Ectodermal cell (in vitro differentiated cells): ENCODE results near the gene MAS1L.

Experiments
- H3K27ac ChIP-seq: 2 replicates; pipeline ENCODE4 v1.7.0; 2013; ENCODE audit warnings: mild to moderate bottlenecking, low read depth, low read length; ENCODE audit not compliant: insufficient read depth, poor library complexity, severe bottlenecking
- H3K27me3 ChIP-seq: 2 replicates; pipeline ENCODE4 v1.7.0; 2013; ENCODE audit warnings: mild to moderate bottlenecking, low read length; ENCODE audit not compliant: insufficient read depth, control insufficient read depth, poor library complexity, severe bottlenecking
- H3K36me3 ChIP-seq: one replicate; pipeline ENCODE4 v1.7.0; 2013; ENCODE audit warnings: low read length; ENCODE audit not compliant: control insufficient read depth, insufficient read depth
- H3K4me1 ChIP-seq: one replicate; pipeline ENCODE4 v1.7.0; 2013; ENCODE audit warnings: low read length; ENCODE audit not compliant: control insufficient read depth, insufficient read depth
- H3K4me3 ChIP-seq: 2 replicates; pipeline ENCODE4 v1.7.0; 2013; ENCODE audit warnings: low read depth, low read length, control low read depth; ENCODE audit not compliant: insufficient read depth
- H3K9me3 ChIP-seq: 2 replicates; pipeline ENCODE4 v1.7.0; 2013; ENCODE audit warnings: mild to moderate bottlenecking, low read length, moderate library complexity; ENCODE audit not compliant: control insufficient read depth
- WGBS, 2 experiments: methylation state at CpG; one replicate each; pipeline ENCODE4 v1.1.7; 2013; ENCODE audit warnings: missing lambda C conversion rate in 2 of 2; 5-methylcytosine and 5-hydroxymethylcytosine counted together

Gene MAS1L

DNA sequence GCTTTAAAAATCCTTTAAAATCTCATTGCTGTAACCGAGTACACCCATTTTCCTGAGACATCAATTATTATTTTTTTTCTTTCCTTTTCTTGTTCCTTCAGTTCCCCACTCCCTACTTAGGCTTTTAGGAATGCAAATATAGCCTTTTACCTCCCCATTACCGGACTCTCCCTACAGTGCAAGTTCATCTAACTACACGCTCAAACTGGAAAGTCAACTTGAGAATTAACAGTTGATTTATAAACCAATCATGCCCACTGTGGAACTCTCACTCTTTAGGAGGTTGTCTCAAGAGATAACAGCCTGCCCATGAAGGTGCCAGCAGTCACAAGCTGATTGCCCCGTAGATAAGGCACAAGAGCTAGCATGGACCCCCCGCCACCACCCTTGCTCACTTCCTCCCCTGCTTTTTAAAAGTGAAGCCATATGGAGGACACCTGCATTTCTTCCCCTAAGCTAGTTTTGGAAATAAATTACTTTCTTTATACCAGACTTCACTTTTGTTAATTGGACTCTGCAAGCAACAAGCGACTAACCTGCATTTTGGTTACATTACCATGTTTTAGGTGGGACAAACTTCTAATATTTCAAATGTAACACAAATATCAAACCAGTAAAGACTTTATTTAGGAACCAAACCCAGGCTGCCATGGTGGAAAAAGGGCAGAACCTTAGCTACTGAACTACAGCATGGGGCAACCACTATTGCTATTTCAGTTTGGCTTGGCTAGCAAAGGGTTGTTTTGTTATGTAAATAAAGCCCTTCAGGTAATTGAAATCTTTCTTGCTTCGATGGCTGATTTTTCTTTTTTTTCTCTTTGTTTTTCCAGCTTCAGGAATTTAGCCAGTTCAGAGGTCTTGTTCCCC, 36.9 kb upstream of the MAS1L start:
- 85 to 88% methylated on average over 7 of the region's 7 CpGs for WGBS, 2 experiments
- no peaks in the 10 kb centered on the region for H3K27me3 ChIP-seq
- no peaks in the 10 kb centered on the region for H3K36me3 ChIP-seq
- H3K4me1 ChIP-seq, result no peaks in the 10 kb centered on the region
- H3K9me3 ChIP-seq, result no peaks in the 10 kb centered on the region
- H3K4me3 ChIP-seq, result no peak overlapping the region
- H3K27ac ChIP-seq, result no peak overlapping the region

GRCh38 chr6:29524044-29524443, 36.3 kb upstream of the MAS1L start:
- no peaks in the 10 kb centered on the region for H3K27me3 ChIP-seq
- 85 to 100% methylated on average over 1 to 2 of the region's 2 CpGs for WGBS, 2 experiments
- H3K9me3 ChIP-seq, result no peaks in the 10 kb centered on the region
- H3K4me3 ChIP-seq, result no peak overlapping the region
- no peaks in the 10 kb centered on the region for H3K36me3 ChIP-seq
- H3K27ac ChIP-seq, result no peak overlapping the region
- no peaks in the 10 kb centered on the region for H3K4me1 ChIP-seq

GRCh38 chr6:29522227-29522626, 34.5 kb upstream of the MAS1L start:
- Histone ChIP-seq H3K27me3 (no peaks in the 10 kb centered on the region), H3K4me1 (no peaks in the 10 kb centered on the region), H3K9me3 (no peaks in the 10 kb centered on the region), H3K36me3 (no peaks in the 10 kb centered on the region), H3K27ac (no peak overlapping the region), H3K4me3 (no peak overlapping the region)
- WGBS, 2 experiments, result 93 to 100% methylated on average over 2 of the region's 2 CpGs

- H3K27me3 ChIP-seq, result no peaks in the 10 kb centered on the region
- 66 to 68% methylated on average over 8 of the region's 8 CpGs for WGBS, 2 experiments
- no peaks in the 10 kb centered on the region for H3K4me1 ChIP-seq
- H3K27ac ChIP-seq, result no peak overlapping the region
- no peaks in the 10 kb centered on the region for H3K36me3 ChIP-seq
- H3K9me3 ChIP-seq, result no peaks in the 10 kb centered on the region
- no peak overlapping the region for H3K4me3 ChIP-seq
These were observed 33.4 kb upstream of the MAS1L start for GRCh38 chr6:29521006-29521680.

- H3K27me3 ChIP-seq, result no peaks in the 10 kb centered on the region
- no peak overlapping the region for H3K27ac ChIP-seq
- H3K36me3 ChIP-seq, result no peaks in the 10 kb centered on the region
- 93 to 95% methylated on average over 4 of the region's 4 CpGs for WGBS, 2 experiments
- H3K4me3 ChIP-seq, result no peak overlapping the region
- no peaks in the 10 kb centered on the region for H3K4me1 ChIP-seq
- H3K9me3 ChIP-seq, result no peaks in the 10 kb centered on the region
These were observed 32.5 kb upstream of the MAS1L start for GRCh38 chr6:29520232-29520631.

GRCh38 chr6:29519291-29520010, 31.7 kb upstream of the MAS1L start:
- no peaks in the 10 kb centered on the region for H3K36me3 ChIP-seq
- no peaks in the 10 kb centered on the region for H3K27me3 ChIP-seq
- no peak overlapping the region for H3K4me3 ChIP-seq
- no peak overlapping the region for H3K27ac ChIP-seq
- WGBS, 2 experiments, result 90 to 93% methylated on average over 6 of the region's 6 CpGs
- H3K9me3 ChIP-seq, result no peaks in the 10 kb centered on the region
- H3K4me1 ChIP-seq, result no peaks in the 10 kb centered on the region

DNA sequence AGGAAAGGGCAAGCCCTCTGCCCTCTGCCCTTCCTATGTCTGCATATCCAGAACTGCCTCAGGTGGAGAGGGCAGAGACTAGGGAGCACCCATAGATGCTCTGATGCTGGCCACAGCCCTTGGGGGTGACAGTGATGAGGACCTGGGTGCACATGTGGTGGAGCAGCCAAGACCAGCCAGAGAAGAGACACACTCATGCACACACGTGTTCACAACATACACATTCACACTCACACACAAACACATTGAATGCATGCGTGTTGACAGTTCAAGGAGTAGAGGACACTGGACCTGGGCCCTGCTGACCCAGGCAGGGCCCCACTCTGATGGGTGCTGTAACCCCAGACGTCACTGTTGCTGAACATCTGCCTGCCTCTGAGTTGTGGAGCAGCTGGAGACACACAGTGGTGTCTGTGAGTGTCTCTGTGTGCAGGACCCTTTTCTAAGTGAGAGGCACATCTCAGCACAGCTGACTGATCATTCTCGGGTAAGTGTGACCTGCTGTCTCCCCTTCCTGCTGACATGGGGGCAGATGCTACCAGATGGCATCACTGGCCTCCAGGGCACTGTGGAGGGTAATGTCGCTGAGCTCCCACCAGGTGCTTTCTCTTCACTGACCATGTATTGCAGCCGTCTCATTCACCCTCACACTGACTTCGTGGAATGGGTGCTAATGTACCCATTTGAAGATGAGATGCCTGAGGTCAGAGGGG, 30.1 kb upstream of the MAS1L start:
- Histone ChIP-seq H3K27me3 (no peaks in the 10 kb centered on the region), H3K4me3 (no peak overlapping the region), H3K27ac (no peak overlapping the region), H3K36me3 (no peaks in the 10 kb centered on the region), H3K9me3 (no peaks in the 10 kb centered on the region), H3K4me1 (no peaks in the 10 kb centered on the region)
- WGBS, 2 experiments, result 91 to 92% methylated on average over 7 of the region's 7 CpGs

- H3K36me3 ChIP-seq, result no peaks in the 10 kb centered on the region
- H3K27me3 ChIP-seq, result no peaks in the 10 kb centered on the region
- H3K27ac ChIP-seq, result no peak overlapping the region
- no peaks in the 10 kb centered on the region for H3K4me1 ChIP-seq
- WGBS, 2 experiments, result 85 to 90% methylated on average over 1 of the region's 1 CpG
- H3K9me3 ChIP-seq, result no peaks in the 10 kb centered on the region
- no peak overlapping the region for H3K4me3 ChIP-seq
These were observed 29.5 kb upstream of the MAS1L start for GRCh38 chr6:29517245-29517644.

GRCh38 chr6:29516108-29516507, 28.4 kb upstream of the MAS1L start:
- H3K9me3 ChIP-seq, result no peaks in the 10 kb centered on the region
- WGBS, 2 experiments, result 94 to 95% methylated on average over 6 of the region's 6 CpGs
- no peak overlapping the region for H3K27ac ChIP-seq
- no peaks in the 10 kb centered on the region for H3K36me3 ChIP-seq
- H3K4me3 ChIP-seq, result no peak overlapping the region
- no peaks in the 10 kb centered on the region for H3K4me1 ChIP-seq
- no peaks in the 10 kb centered on the region for H3K27me3 ChIP-seq
